KMS-11 (cell line): ENCODE results near the gene LAS1L.

Source experiments
- H2AFZ ChIP-seq: fragments of 200-600 bp; sonication (generic); 2 replicates; pipeline ENCODE4 v1.6.1; 2016; ENCODE audit warnings: antibody characterized with exemption, mixed run types, low read depth
- H3K27ac ChIP-seq: fragments of 200-600 bp; sonication (generic); 2 replicates; pipeline ENCODE4 v1.6.1; 2016; ENCODE audit warnings: mild to moderate bottlenecking, mixed run types
- H3K27me3 ChIP-seq: fragments of 200-600 bp; sonication (generic); 2 replicates; pipeline ENCODE4 v1.6.1; 2017; ENCODE audit warnings: mild to moderate bottlenecking, low read depth, mixed run types, moderate library complexity; ENCODE audit not compliant: insufficient read depth
- H3K36me3 ChIP-seq: fragments of 200-600 bp; sonication (generic); 2 replicates; pipeline ENCODE4 v1.6.1; 2017; ENCODE audit warnings: mild to moderate bottlenecking, mixed run types; ENCODE audit not compliant: insufficient read depth
- H3K4me1 ChIP-seq: fragments of 200-600 bp; sonication (generic); 2 replicates; pipeline ENCODE4 v1.6.1; 2016; ENCODE audit warnings: mild to moderate bottlenecking, low read depth, mixed run types; ENCODE audit not compliant: poor library complexity, severe bottlenecking
- H3K4me2 ChIP-seq: fragments of 200-600 bp; sonication (generic); 2 replicates; pipeline ENCODE4 v1.7.0; 2016; ENCODE audit warnings: mild to moderate bottlenecking, mixed run types
- H3K4me3 ChIP-seq: fragments of 200-600 bp; sonication (generic); IDR thresholded peaks from 2 replicates; pipeline ENCODE4 v1.6.1; 2017; ENCODE audit warnings: low read depth, low read length, mixed read lengths; ENCODE audit not compliant: insufficient read depth
- H3K79me2 ChIP-seq: fragments of 200-600 bp; sonication (generic); 2 replicates; pipeline ENCODE4 v1.6.1; 2016; ENCODE audit warnings: low read depth, mixed run types; ENCODE audit not compliant: insufficient read depth
- H3K9ac ChIP-seq: fragments of 200-600 bp; sonication (generic); 2 replicates; pipeline ENCODE4 v1.6.1; 2016; ENCODE audit warnings: mild to moderate bottlenecking, mixed run types
- H4K20me1 ChIP-seq: fragments of 200-600 bp; sonication (generic); 2 replicates; pipeline ENCODE4 v1.6.1; 2016; ENCODE audit warnings: mild to moderate bottlenecking, mixed run types; ENCODE audit not compliant: insufficient read depth
- TF ChIP-seq, protein P1 (sequence below): fragments of 200-600 bp; sonication (generic); conservative IDR thresholded peaks from 2 replicates; pipeline ENCODE4 v1.6.1; 2017; ENCODE audit warnings: low read depth, mild to moderate bottlenecking, antibody characterized with exemption, low read length, moderate library complexity, mixed read lengths

LAS1L gene

DNA sequence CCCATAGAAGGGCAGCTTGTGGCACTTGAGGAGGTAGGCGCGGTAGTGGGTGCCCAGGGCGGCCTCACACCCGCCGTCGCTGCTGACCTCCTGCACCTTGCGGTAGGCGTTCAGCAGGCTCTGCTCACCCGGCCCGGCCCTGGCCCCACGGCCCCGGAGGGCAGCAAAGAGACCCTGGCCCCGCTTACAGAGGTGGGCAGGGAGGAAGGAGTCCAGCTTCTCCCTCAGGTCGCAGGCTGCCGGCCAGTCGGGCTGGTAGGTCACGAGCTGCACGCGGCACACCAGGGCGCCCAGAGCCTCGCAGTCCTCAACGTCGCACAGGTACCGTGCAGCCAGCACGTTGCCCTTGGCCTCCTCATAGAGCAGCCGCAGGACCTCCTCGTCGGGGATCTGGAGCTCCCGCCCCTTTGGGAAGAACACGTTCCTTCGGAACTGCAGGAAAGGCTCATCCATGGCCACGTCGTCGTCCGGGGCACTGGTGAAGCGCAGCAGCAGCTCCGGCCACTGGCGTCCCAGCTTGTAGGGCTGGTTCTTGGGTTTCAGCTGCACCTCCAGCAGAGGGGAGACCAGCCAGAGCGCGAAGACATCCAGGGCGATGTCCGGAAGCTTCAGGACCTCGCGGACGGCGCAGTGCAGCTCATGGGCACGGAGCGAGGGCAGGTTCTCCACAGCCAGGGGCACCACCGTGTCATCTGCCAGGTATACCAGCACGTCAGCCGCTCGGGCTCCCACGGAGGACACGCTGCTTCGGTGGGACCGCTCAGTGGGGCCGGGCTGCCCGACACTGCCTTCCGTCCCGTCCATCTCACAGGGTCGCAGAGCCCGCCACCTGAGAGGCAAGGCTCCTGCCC lies 17.1 kb upstream of the LAS1L start:
- H3K4me1 ChIP-seq, result no peaks in the 10 kb centered on the region
- H3K27ac ChIP-seq, result no peak overlapping the region
- H2AFZ ChIP-seq, result no peak overlapping the region
- no peak overlapping the region for H3K4me3 ChIP-seq
- H4K20me1 ChIP-seq, result no peaks in the 10 kb centered on the region
- no peak overlapping the region for H3K9ac ChIP-seq
- H3K36me3 ChIP-seq, result no peaks in the 10 kb centered on the region
- no peaks in the 10 kb centered on the region for H3K79me2 ChIP-seq
- no peaks in the 10 kb centered on the region for H3K27me3 ChIP-seq
- TF ChIP-seq, protein P1, sequence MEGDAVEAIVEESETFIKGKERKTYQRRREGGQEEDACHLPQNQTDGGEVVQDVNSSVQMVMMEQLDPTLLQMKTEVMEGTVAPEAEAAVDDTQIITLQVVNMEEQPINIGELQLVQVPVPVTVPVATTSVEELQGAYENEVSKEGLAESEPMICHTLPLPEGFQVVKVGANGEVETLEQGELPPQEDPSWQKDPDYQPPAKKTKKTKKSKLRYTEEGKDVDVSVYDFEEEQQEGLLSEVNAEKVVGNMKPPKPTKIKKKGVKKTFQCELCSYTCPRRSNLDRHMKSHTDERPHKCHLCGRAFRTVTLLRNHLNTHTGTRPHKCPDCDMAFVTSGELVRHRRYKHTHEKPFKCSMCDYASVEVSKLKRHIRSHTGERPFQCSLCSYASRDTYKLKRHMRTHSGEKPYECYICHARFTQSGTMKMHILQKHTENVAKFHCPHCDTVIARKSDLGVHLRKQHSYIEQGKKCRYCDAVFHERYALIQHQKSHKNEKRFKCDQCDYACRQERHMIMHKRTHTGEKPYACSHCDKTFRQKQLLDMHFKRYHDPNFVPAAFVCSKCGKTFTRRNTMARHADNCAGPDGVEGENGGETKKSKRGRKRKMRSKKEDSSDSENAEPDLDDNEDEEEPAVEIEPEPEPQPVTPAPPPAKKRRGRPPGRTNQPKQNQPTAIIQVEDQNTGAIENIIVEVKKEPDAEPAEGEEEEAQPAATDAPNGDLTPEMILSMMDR, result no peak
- H3K4me2 ChIP-seq, result no peak overlapping the region

DNA sequence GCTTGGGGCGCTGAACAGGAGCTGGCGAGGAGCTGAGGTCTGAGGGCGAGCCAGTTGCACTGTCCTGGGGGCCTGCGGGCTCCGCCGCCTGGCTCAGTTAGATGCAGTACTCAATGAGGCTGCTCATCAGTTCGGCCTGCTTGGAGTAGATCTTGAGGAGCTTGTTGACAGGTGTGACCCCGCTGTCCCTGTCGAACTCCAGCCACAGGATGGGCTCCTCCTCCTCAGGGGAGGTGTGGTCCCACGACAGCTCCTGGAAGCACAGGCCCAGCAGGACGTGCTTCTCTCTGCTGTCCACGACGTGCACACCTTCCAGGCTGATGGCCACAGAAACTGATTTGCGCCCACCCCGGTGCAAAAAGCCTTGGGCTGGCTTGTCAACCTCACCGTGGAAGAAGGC lies 16.5 kb upstream of the LAS1L start:
- no peak overlapping the region for H3K4me3 ChIP-seq
- H3K36me3 ChIP-seq, result no peaks in the 10 kb centered on the region
- H3K9ac ChIP-seq, result no peak overlapping the region
- H4K20me1 ChIP-seq, result no peaks in the 10 kb centered on the region
- TF ChIP-seq, protein P1, result no peak
- H3K27ac ChIP-seq, result no peak overlapping the region
- no peaks in the 10 kb centered on the region for H3K4me1 ChIP-seq
- H2AFZ ChIP-seq, result no peak overlapping the region
- no peaks in the 10 kb centered on the region for H3K79me2 ChIP-seq
- no peak overlapping the region for H3K4me2 ChIP-seq
- no peaks in the 10 kb centered on the region for H3K27me3 ChIP-seq

DNA sequence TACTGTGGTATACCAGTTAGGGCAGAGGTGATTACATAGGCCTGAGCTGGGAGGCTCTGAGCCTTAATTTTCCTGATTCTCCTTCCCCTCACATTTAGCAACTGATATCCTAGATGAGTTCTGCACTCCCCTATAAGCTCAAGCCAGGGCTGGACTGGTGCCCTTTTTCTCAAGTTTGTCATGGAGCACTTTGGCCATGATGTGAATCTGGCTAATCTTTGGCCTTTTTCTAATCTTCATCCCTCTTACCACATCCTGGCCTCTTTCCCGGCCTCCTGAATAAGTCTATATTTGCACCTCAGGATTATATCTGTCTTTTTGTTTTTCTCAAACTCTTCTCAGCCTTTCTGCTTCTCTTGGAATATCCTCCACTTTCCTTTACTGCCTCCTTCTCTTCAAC lies 10.9 kb upstream of the LAS1L start:
- Histone ChIP-seq H4K20me1 (no peaks in the 10 kb centered on the region), H3K36me3 (no peaks in the 10 kb centered on the region), H3K4me3 (no peak overlapping the region), H3K4me2 (no peak overlapping the region), H3K27me3 (no peaks in the 10 kb centered on the region), H2AFZ (no peak overlapping the region), H3K9ac (no peak overlapping the region), H3K79me2 (no peaks in the 10 kb centered on the region), H3K27ac (no peak overlapping the region), H3K4me1 (no peaks in the 10 kb centered on the region)
- TF ChIP-seq, protein P1, result no peak

DNA sequence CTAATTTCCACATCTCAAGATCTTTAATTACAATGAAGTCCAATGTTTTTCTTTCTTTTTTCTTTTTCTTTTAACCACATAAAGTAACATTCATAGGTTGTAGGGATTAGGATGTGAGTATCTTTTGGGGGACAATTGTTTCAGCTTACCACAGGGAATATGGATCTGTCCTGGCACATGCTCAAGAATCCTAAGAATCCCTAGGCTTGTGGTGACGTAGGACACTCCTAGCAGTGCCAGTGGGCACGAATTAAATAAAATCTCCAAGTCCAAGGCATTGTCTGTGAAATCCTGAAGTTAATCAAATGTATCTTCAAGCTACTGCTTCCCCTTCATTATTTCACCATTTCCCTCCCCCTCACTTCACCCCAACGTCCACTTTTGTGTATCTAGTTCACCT lies 2.6 kb upstream of the LAS1L start:
- no peaks in the 10 kb centered on the region; the same call in 1 of the 2 replicates for H3K36me3 ChIP-seq
- H4K20me1 ChIP-seq, result no peaks in the 10 kb centered on the region
- no peak overlapping the region for H2AFZ ChIP-seq
- no peak overlapping the region for H3K9ac ChIP-seq
- TF ChIP-seq, protein P1, result no peak
- H3K4me2 ChIP-seq, result no peak overlapping the region
- H3K27me3 ChIP-seq, result no peaks in the 10 kb centered on the region
- no peak overlapping the region for H3K27ac ChIP-seq
- peaks cover 16% of the 10 kb centered on the region for H3K4me1 ChIP-seq
- no peak overlapping the region for H3K4me3 ChIP-seq
- peaks cover 25% of the 10 kb centered on the region for H3K79me2 ChIP-seq
